ENCODE measurements around the gene TMEM178A. TPM values are rescaled to one million over a fixed set of nuclear protein-coding genes. Genes with fewer than 3 reads are reported as not detected.
"Not testable (repeated sequence)": the region's sequence is repeated elsewhere in the genome, so short reads cannot be mapped to it uniquely, and the experiment has no call there.

TMEM178A gene
- total and polyA plus RNA-seq, 11 donors, result 0.65 to 4.6 (median 3.0) TPM

DNA sequence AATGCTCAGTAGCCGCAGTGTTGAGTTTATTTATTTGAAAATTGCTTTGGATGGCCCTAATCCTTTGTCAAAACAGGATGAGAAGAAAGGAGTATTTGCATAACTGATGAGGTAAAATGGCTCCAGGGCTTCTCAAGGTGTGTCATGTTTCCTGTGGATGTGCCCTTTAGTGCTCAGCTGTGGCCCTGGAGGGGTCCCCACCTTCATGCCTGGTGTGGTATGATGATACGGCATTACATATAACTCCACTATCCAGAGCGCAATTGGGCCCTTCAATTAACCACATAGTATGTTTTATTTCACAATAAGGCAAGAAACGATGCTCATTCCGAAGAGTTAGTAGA is 39.8 kb upstream of the TMEM178A start:
- Histone ChIP-seq H3K36me3 (no peaks in the 10 kb centered on the region), H3K9me3 (no peaks in the 10 kb centered on the region), H3K27me3 (no peaks in the 10 kb centered on the region), H3K27ac (no peak overlapping the region), H3K4me3 (no peak overlapping the region), H3K4me1 (peaks cover 0 to 9% (median 2%) of the 10 kb centered on the region in 12 donors)
- 84 to 96% (median 90%) methylated on average over 5 of the region's 5 CpGs for WGBS, 4 donors
- no peak for ATAC-seq
- intact Hi-C loops (cut with DNase I), result no loop called here
- no peak for DNase-seq
- no peak for TF ChIP-seq POLR2A (IDR thresholded peaks at IDR 0.05)
- TF ChIP-seq, protein P1, sequence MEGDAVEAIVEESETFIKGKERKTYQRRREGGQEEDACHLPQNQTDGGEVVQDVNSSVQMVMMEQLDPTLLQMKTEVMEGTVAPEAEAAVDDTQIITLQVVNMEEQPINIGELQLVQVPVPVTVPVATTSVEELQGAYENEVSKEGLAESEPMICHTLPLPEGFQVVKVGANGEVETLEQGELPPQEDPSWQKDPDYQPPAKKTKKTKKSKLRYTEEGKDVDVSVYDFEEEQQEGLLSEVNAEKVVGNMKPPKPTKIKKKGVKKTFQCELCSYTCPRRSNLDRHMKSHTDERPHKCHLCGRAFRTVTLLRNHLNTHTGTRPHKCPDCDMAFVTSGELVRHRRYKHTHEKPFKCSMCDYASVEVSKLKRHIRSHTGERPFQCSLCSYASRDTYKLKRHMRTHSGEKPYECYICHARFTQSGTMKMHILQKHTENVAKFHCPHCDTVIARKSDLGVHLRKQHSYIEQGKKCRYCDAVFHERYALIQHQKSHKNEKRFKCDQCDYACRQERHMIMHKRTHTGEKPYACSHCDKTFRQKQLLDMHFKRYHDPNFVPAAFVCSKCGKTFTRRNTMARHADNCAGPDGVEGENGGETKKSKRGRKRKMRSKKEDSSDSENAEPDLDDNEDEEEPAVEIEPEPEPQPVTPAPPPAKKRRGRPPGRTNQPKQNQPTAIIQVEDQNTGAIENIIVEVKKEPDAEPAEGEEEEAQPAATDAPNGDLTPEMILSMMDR (IDR thresholded peaks at IDR 0.05), result no peak

DNA sequence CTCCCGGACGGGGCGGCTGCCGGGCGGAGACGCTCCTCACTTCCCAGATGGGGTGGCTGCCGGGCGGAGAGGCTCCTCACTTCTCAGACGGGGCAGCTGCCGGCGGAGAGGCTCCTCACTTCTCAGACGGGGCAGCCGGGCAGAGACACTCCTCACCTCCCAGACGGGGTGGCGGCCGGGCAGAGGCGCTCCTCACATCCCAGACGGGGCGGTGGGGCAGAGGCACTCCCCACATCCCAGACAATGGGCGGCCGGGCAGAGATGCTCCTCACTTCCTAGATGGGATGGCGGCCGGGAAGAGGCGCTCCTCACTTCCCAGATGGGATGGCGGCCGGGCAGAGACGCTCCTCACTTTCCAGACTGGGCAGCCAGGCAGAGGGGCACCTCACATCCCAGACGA is 37.4 kb upstream of the TMEM178A start:
- H3K4me3 ChIP-seq; H3K27ac ChIP-seq; H3K27me3 ChIP-seq; DNase-seq; H3K36me3 ChIP-seq; ATAC-seq; H3K9me3 ChIP-seq; intact Hi-C loops (cut with DNase I): not testable (repeated sequence)
- WGBS, 4 donors, result 95 to 99% (median 96%) methylated on average over 11 to 24 of the region's 28 CpGs
- peaks cover 0 to 11% (median 4%) of the 10 kb centered on the region in 12 donors for H3K4me1 ChIP-seq

- H3K4me1 ChIP-seq, result peaks cover 0 to 9% (median 0%) of the 10 kb centered on the region in 12 donors
- TF ChIP-seq POLR2A (IDR thresholded peaks at IDR 0.05), result no peak
- TF ChIP-seq, protein P1 (IDR thresholded peaks at IDR 0.05), result no peak
- intact Hi-C loops (cut with DNase I), result no loop called here
- H3K36me3 ChIP-seq, result no peaks in the 10 kb centered on the region
- no peak overlapping the region for H3K27ac ChIP-seq
- no peak for ATAC-seq
- 93 to 98% (median 97%) methylated on average over 3 of the region's 3 CpGs for WGBS, 4 donors
- no peak for DNase-seq
- no peaks in the 10 kb centered on the region for H3K27me3 ChIP-seq
- H3K4me3 ChIP-seq, result no peak overlapping the region
- H3K9me3 ChIP-seq, result no peaks in the 10 kb centered on the region
Observed at GRCh38 chr2:39629646-39630045, 36.1 kb upstream of the TMEM178A start.

DNA sequence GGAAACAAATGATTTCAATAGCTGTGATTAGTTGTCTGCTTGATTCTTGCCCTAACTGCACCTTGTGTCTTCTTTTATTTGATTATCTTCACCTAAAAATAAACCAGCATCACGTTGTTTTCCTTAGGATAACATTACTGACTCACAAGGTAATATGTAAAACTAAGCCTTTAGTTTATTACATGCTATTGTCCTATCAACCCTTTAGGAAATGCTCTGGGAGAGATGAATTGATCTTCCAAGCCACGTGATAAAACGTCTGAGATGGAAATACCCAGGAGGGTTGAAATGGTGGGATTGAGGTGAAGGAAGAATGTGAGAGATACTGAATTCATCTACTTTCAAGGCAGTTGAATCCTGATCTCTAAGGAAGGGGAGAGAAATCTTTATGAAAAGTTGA is 34.5 kb upstream of the TMEM178A start:
- H3K27me3 ChIP-seq, result no peaks in the 10 kb centered on the region
- intact Hi-C loops (cut with DNase I), result no loop called here
- H3K27ac ChIP-seq, result no peak overlapping the region
- H3K9me3 ChIP-seq, result no peaks in the 10 kb centered on the region
- H3K36me3 ChIP-seq, result no peaks in the 10 kb centered on the region
- 55 to 69% (median 62%) methylated on average over 3 of the region's 3 CpGs for WGBS, 4 donors
- ATAC-seq (no peak), DNase-seq (no peak)
- TF ChIP-seq, protein P1 (IDR thresholded peaks at IDR 0.05), result no peak
- no peak for TF ChIP-seq POLR2A (IDR thresholded peaks at IDR 0.05)
- no peak overlapping the region for H3K4me3 ChIP-seq
- H3K4me1 ChIP-seq, result peaks cover 0 to 6% (median 0%) of the 10 kb centered on the region in 12 donors

DNA sequence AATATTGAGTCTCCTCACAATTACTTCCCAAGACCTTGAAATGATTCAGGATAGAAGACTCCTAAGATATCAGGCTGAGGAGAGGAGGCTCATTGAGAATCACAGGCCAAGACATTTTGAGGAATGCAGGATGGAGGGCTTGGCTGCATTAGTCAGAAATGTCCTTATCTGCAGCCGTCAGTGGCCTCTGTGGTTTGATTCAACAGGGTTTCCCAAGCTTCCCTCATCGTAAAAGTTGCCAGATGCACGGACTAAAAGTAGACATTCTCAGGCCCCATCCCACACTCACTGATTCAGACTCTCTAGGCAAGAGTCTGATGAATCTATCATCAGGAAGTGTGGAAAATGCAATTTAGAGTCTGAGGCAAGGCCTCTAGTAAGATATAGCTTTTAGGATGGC is 34.0 kb upstream of the TMEM178A start:
- peak in 3 of 4 donors; percentile 56 to 94 (median 77) for ATAC-seq
- TF ChIP-seq POLR2A (IDR thresholded peaks at IDR 0.05), result no peak
- TF ChIP-seq, protein P1 (IDR thresholded peaks at IDR 0.05), result no peak
- DNase-seq, result peak in 4 of 5 donors; percentile 17 to 43 (median 22)
- Histone ChIP-seq H3K27me3 (no peaks in the 10 kb centered on the region), H3K4me3 (no peak overlapping the region), H3K9me3 (no peaks in the 10 kb centered on the region), H3K4me1 (peaks cover 0 to 6% (median 0%) of the 10 kb centered on the region in 12 donors), H3K27ac (no peak overlapping the region), H3K36me3 (no peaks in the 10 kb centered on the region)
- intact Hi-C loops (cut with DNase I), result no loop called here
- 23 to 48% (median 34%) methylated on average over 3 of the region's 3 CpGs for WGBS, 4 donors
